NCI-H82 (cell line): Measurements from ENCODE around the gene ARID1A.
"Not testable (repeated sequence)": the region's sequence is repeated elsewhere in the genome, so short reads cannot be mapped to it uniquely, and the experiment has no call there.

ENCODE experiments used
- DNase-seq: peaks from one replicate; lab custom pipeline; 2025; lab: John Stamatoyannopoulos, UW

The ARID1A gene

DNA sequence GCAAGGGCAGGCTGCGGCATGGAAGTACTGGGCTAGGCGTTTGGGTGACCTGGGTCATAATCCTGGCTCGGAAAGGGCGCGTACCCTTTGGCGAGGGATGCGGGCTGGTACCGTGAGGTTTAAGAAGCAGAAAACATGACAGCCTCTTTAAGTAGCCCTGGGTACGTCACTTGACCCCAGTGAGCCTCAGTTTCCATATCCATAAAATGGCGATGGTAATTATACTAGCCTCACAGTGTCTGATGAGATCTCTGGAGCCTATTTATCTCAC lies 92.6 kb downstream of the ARID1A start:
- DNase-seq: no peak

DNA sequence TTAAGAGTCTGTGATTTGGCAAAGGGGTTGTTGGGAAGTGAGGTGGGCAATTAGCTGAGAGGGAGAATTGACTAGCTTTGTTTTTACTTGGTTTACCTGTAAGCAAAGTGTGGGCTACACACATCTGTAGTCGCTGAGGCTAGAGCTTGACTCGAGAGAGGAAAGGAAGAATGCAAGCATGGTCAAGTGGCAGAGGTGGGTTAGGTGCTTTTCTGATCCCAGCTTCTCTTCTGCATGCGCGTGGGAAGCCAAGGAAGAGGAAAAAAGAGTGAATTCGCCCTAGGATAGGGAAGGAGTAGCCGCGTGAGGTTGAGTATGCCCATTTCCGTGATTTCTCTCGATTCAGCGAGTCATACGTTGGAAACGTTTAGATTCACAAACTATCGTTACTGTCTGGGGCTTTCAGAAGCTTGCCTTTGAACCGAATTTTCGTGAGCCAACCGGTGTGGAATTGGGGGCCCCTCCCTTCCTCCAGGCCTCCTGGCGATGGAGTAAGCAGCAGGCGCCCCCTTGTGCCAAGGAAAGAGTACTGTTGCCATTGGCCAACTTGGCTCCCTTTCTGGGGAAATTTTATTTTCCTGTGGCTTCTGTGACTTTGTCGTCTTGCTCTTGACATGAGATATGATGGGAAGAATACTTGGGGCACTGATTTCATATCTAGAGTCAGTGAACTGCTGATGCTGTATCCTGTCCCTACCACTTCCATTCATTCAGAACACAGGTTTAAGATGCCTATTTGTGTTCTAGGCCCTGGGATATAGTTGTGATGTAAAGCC lies 93.2 kb downstream of the ARID1A start:
- DNase-seq: peak; percentile 93

DNA sequence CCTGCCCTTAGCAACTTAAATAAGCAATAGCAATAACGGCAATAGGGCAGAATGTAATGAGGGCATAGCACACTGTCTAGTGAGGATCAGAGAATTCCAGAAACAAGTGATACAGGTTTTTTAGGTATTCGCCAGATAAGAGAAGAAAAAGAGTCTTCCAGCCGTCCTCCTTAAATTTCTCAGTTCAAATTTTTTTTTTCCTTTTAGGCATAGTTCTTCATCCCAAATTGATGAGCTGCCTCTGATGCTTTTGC lies 93.7 kb downstream of the ARID1A start:
- no peak for DNase-seq

DNA sequence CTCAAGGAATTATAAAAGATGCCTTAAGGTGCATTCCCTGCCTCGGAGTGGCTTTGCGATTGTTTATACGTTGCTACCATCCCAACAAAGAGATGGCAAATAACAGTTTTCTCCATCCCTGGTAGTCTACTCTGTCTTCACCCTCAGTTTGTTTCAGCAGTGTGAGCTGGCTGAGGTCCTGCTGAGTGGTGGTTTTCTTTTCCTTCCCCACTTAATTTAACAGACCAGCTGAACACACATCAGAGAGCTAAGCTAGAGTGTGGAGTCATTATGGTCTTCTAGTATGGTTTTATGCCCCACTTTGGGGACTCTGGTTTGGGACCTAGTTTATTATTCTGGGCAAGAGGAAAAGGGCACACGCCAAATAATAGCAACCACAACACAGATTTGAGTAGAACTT lies 94.1 kb downstream of the ARID1A start:
- DNase-seq: no peak

DNA sequence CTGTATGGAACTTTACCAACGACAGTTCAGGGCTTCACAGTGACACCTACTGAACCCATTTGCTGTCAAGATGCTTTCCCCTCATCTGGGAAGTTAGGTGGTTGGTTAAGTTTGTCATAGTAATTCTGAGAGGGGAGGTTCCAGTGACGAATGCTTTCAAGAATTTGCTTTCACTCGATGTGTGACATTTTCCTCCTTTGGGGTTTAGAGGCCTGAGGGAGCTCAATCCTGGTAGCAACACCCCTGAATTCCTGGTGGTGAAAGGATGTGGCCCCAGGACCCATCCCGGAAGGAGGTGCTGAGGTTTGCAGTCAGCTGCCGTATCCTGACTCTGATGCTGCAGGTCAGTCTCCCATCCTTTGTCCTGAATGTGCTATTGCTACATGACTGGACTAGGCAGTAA lies 94.7 kb downstream of the ARID1A start:
- no peak for DNase-seq

DNA sequence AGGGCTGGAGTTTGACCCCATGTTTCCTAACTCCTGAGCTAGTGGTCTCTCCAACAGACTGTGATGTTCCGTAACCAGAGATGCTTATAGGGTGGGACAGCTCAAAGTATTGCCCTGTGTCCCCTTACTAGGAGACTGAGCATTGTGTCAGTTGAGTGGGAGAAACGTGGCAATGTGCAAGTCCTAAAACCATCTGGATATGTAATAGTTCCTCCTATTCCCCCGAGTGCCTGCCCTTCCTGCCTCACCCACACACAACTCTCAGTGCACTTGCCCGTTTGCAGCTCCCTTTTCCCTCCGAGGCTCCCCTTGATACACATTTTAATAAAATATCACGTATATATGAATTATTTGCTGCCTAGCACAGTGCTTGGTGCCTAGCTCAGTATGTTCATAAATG lies 95.3 kb downstream of the ARID1A start:
- DNase-seq: no peak

DNA sequence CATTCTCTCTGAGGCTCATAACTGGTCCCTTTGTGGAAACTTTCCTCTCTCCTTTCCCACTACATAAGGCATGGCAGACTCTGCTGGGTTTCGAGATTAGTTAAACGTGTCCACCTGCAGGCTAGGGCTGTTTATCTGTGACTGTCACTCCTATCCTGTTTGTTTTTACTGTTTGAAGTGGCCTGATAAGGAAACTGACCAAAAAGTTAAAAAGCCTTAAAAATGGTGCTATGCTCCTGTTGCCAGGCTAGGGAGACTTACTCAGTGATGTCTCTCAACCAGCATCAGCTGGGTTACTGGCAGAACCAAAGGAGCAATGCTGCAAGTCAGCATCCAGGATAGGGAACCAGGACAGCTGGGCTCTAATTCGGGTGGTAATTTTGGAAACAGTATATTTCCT lies 95.8 kb downstream of the ARID1A start:
- no peak for DNase-seq

DNA sequence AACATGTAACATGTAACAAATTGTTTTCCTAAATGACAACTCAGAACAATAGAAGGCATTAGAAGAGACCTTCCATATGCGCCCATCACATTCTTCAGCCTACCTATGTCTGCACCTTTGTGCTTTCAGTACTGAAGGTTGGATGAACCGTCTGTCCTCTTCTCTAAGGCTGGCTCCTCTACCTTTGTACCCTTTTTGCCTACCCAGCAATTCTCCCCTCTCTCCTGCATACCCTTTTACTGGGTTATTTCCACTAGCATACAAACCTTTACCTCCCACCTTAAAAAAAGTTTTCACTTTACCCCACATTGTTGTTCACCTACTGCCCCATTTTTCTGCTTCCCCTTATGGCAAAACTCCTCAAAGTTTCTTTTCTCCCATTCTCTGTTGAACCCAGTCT lies 97.1 kb downstream of the ARID1A start:
- no peak for DNase-seq

DNA sequence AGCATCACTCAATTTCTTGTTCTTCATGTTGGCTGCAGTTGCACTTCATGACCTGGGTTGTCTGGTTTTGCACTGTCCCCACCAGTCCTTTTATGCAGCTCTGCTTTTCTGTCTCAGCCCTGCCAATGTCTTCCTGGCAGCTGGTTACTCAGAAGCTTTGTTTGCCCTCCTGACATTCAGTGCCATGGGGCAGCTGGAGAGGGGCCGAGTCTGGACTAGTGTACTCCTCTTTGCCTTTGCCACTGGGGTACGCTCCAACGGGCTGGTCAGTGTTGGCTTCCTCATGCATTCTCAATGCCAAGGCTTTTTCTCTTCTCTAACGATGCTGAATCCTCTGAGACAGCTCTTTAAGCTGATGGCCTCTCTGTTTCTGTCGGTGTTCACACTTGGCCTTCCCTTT lies 98.6 kb downstream of the ARID1A start:
- no peak for DNase-seq

DNA sequence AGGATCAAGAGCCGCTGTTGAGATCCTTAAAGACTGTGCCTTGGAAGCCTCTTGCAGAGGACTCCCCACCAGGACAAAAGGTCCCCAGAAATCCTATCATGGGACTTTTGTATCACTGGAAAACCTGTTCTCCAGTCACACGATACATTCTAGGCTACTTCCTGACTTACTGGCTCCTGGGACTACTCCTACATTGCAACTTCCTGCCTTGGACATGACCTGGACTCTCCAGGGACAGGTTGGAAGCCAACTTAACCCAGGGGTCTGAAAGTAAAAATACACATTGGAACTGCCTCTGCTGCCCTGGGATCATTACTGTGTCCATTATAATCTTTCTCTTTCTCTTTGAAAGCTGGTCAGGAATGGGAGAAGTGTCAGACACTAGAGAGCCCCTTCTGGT lies 101.8 kb downstream of the ARID1A start:
- DNase-seq: no peak

DNA sequence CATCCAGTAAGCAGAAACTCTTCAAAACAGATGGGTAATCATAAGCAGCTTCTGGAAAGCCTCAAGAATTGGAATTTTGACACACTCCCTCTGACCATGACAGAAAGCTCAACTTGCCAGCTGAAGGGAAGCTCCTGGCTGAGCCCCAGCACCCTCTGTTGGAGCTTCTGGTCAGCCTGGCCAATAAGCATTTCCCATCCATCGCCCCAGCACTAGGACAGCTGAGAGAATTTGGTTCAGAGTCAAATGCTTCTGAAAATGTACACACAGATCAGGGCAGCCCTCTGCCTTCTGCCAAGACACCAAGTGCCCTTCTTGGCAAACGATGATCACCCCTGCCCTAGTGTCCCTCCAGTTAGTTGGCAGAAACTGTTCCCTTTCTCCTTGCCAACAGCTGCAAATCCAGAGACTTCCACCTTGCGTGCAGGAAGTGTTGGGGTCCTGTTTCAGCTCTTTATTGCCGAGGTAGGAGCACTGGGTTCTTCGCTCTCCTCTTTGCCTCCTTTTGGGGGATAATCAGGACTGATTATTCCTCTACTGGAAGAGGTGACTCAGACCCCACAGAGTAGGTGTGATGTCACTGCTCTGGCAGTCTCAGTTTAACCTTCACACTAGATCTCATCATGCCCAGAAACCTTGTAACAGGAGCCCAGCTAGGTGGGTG lies 103.8 kb downstream of the ARID1A start:
- peak; percentile 25 for DNase-seq

DNA sequence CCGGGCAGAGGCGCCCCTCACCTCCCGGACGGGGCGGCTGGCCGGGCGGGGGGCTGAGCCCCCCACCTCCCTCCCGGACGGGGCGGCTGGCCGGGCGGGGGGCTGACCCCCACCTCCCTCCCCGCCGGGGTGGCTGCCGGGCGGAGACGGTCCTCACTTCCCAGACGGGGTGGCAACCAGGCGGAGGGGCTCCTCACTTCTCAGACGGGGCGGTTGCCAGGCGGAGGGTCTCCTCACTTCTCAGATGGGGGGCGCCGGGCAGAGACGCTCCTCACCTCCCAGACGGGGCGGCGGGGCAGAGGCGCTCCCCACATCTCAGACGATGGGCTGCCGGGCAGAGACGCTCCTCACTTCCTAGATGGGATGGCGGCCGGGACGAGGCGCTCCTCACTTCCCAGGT lies 108.1 kb downstream of the ARID1A start:
- not testable (repeated sequence) for DNase-seq

DNA sequence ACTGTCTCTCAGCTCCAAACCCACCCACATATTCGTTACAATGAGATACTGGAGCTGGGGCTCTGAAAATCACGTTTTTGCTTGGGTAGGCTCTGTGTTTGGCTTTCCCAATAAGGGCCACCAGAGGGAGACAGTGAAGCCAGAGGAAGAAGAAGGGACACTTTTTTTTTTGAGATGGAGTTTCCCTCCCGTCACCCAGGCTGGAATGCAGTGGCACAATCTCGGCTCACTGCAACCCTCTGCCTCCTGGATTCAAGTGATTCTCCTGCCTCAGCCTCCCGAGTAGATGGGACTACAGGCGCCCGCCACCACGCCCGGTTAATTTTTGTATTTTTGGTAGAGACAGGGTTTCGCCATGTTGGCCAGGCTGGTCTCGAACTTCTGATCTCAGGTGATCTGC lies 114.3 kb downstream of the ARID1A start:
- DNase-seq: peak; percentile 88

DNA sequence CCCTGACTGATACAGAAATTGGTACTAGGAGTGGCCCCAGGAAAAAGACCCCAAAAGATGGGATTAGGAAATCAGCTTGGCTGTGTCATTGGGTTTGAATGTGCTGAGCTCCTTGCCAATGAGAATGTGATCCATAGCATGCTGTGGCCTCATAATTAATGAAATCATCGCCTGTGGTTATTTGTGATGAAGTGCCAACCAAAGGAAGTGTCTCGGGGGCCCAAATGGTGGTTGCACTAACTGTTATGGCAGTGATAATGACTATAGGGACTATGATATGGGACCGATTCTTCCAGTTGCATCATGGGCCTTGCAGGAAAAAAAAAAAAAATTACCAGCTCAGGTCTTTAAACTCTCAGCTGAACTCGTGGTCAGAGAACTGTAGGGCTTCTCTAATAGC lies 115.2 kb downstream of the ARID1A start:
- DNase-seq: no peak

DNA sequence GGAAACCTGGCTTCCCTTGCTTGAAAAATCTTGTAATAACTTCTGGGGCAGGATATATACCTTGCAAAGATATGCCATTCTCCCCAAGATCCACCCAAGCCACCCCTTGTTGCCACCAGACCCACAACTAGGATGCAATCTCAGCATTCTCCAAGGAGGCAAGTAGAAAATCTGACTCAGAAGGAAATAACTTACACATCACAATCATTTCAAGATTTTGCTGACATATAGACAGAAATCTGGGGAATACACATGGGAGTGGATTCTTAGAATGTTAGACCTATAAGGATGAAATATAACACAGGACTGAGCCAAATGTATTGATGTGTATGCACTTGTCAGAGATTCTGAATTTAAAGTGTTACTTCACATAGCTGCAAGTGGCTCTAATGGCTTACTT lies 115.9 kb downstream of the ARID1A start:
- no peak for DNase-seq

DNA sequence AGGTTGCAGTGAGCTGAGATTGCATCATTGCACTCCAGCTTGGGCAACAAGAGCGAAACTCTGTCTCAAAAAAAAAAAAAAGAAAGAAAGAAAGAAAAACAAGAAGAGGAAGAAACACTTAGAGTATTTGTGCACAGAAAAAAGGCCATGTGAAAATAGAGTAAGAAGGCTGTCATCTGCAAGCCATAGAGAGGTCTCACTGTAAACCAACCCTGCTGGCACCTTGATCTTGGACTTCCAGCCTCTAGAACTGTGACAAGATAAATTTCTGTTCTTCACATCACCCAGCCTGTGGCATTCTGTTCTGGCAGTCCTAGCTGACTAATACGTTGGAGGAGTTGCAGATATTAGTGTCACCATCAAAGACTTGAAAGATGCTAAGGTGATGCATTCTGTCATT lies 118.6 kb downstream of the ARID1A start:
- no peak for DNase-seq

DNA sequence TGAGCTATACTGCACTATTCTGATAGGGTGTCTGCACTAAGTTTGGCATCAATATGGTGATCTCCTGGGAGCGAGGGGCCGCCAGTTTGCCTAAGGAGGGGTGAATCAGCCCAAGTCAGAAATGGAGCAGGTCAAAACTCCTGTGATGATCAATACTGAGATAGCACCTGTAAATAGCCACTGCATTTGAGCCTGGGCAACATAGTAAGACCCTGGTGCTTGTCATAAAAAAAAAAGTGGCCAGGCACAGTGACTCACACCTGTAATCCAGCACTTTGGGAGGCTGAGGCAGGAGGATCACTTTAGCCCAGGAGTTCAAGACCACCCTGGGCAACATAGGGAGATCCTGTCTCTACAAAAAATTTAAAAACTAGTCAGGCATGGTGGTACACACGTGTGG lies 119.1 kb downstream of the ARID1A start:
- no peak for DNase-seq

DNA sequence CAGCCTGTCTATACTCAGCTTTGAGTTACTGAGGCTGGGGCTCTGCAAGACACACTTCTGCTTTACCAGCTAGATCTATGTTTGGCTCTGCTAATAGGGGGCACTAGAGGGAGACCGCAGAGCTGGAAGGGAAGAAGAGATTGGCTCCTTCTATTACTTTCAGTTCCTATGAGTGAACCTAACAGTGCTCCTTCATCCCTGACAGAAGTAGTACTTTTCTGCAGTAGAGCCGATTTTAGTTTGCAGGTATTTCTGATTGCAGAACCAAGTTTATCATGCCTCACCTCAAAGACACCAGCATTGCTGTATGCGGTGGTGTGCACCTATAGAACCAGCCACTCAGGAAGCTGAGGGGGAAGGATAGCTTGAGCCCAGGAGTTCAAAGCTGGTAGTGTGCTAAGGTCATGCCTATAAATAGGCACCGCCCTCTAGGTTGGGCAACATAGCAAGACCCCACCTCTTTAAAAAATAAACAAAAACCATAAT lies 125.0 kb downstream of the ARID1A start:
- DNase-seq: no peak

DNA sequence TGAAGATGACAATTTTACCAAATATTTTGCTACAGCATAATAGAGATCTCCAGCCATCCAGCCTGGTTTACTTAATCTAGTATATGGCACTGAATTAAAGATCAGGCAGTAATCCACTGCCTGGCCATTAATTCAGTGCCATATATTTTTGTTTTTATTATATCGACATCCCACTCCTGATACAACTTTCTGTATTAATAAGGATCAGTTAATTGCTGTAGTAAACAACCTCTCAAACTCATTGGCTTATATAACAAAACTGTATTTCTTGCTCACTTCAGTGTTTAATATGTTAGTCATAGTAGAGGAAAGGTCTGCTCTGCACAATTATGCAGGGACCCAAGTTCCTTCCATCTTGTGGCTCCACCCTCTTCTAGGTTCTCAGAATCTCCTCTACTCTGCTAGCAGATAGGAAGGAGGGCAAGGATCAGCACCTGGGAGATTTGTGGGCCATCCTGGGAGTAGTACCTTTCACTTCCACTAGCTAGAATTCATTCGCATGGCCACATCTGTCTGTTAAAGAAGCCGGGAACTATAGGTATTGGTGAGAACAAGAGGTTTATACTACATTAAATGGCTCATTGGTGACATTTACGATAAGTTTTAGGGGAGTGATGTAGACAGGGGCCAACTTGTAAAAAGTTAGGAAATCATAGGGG lies 127.1 kb downstream of the ARID1A start:
- no peak for DNase-seq

DNA sequence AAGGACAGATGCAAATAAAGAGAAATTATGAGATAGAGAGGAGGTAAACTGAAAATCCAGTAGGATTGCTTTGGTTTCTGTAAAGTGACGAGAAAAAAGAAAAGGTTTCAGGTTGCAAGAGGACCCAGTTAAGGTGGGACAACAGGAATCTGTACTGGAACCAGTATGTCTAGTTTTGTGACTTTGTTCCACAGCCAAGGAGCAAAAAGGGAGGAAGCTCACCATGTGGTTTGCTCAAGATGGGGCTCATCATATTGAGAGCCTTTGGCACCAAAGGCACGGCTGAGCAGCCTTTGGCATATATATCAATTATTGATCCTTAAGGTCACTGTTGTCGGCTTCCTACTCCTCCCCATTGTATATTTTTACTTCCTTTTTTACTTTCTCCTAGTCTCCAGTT lies 128.9 kb downstream of the ARID1A start:
- no peak for DNase-seq

DNA sequence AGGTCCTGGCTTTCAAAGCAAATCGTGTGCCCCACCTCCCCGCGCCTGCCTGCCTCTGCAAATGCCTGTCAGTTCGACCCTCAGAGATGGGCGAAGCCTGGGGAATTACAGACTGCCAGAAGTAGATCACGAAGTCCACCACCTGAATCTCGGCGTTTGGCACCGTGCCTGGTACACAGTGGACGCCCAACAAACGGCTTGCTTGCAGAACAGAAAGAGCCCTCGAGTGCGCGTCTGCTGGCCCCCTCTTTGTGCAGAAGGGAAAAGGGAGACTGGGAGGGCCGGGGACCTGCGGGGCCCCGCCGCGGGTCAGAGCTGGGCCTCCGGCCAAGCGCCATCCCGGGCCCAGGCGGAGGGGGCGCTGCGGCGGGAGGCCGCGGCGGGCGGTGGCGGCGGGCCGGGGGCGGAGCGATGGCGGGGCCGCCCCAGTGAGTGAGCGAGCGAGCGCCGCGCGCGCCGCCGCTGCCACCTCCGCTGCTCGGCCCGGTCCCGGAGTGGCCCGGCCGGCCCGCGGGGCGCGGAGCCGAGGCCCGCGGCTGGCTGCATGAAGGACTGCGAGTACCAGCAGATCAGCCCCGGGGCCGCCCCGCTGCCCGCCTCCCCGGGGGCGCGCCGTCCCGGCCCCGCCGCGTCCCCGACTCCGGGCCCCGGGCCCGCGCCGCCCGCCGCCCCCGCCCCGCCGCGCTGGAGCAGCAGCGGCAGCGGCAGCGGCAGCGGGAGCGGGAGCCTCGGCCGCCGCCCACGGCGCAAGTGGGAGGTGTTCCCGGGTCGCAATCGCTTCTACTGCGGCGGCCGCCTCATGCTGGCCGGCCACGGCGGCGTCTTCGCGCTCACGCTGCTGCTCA lies 130.7 kb downstream of the ARID1A start, which contains the start of gene ZDHHC18:
ZDHHC18 (plus strand) TSS at position 428 of the 845 bp plus-strand sequence; CDS start at position 545, 117 bp downstream.
- DNase-seq: peak; percentile 72

DNA sequence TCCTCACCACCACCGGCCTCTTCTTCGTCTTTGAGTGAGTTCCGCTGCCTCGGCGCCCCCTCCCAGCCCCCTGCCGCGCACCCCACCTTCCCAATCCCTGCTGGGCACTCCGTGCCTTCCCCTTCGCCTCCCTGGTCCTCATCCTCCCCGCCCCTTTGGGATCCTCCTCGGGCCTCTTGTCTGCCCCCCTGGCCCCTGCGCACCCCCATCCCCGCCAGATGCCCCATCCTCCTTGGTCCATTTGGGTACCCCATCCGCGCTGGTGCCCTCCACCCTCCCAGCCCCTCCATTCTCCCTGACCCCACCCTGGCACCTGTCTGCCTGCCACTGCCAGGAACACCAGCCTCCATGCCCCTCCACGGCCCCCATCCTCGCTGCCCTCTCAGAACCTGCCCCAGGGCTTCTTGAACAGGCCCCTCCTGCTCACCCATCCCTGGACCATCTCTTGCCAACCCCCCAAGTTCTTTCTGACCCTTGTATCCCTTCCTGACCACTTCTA lies 131.3 kb downstream of the ARID1A start:
- no peak for DNase-seq
